ENCODE data around the gene PSMD4.

DNA sequence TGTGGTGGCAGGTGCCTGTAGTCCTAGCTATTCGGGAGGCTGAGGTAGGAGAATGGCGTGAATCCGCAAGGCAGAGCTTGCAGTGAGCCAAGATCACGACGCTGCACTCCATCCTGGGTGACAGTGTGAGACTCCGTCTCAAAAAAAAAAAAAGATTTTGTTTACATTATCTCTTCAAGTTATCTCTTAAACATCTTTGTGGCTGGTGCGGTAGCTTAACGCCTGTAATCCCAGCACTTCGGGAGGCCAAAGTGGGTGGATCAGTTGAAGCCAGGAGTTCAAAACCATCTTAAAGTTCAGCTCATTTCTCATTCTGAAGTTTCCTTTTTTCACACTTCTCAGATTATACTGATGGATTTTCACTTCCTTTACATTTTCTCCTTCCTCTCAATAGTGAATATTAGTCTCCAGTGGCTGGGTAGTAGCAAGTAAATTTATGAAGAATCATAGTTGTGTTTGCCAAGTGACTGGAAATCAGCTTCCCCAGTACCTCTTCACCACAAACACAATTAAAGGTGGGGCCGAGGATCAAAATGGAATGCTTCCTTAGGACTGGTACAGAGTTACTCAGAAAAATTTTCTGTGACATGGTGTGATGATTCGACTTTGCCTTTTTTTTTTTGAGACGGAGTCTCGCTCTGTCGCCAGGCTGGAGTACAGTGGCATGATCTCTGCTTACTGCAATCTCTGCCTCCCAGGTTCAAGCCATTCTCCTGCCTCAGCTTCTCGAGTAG is 42.4 kb upstream of the PSMD4 start:
- TF ChIP-seq, protein P1, sequence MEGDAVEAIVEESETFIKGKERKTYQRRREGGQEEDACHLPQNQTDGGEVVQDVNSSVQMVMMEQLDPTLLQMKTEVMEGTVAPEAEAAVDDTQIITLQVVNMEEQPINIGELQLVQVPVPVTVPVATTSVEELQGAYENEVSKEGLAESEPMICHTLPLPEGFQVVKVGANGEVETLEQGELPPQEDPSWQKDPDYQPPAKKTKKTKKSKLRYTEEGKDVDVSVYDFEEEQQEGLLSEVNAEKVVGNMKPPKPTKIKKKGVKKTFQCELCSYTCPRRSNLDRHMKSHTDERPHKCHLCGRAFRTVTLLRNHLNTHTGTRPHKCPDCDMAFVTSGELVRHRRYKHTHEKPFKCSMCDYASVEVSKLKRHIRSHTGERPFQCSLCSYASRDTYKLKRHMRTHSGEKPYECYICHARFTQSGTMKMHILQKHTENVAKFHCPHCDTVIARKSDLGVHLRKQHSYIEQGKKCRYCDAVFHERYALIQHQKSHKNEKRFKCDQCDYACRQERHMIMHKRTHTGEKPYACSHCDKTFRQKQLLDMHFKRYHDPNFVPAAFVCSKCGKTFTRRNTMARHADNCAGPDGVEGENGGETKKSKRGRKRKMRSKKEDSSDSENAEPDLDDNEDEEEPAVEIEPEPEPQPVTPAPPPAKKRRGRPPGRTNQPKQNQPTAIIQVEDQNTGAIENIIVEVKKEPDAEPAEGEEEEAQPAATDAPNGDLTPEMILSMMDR (IDR thresholded peaks at IDR 0.05), result no peak
- no peak for TF ChIP-seq POLR2A (IDR thresholded peaks at IDR 0.05)

Measured in thyroid gland (tissue), 4 donors.